Breast epithelium (tissue), 4 donors: ENCODE data around the gene ARHGAP26. TPM values are rescaled to one million over a fixed set of nuclear protein-coding genes. Genes with fewer than 3 reads are reported as not detected.

Source experiments
- DNase-seq, 2 donors: peaks; one replicate each; pipeline ENCODE4 v3.0.0-alpha.2; 2019; ENCODE audit warnings: low spot score in 2 of 2
- H3K27ac ChIP-seq, 2 donors: fragments of 200-600 bp; sonication (generic) in 1 of 2; one replicate each; pipeline ENCODE4 v1.5.1; 2016 to 2019; ENCODE audit warnings: mild to moderate bottlenecking in 1 of 2
- H3K27me3 ChIP-seq, 2 donors: fragments of 200-600 bp; sonication (generic) in 1 of 2; one replicate each; pipeline versions ENCODE4 v1.5.1 to v1.6.0; 2017 to 2019; ENCODE audit warnings: control low read depth in 1 of 2, mild to moderate bottlenecking in 1 of 2
- H3K36me3 ChIP-seq: fragments of 200-600 bp; one replicate; pipeline ENCODE4 v1.5.1; 2019
- H3K4me1 ChIP-seq, 2 donors: fragments of 200-600 bp; sonication (generic); one replicate each; pipeline ENCODE4 v1.5.1; 2016 to 2019; ENCODE audit warnings: control low read depth in 1 of 2
- H3K4me3 ChIP-seq, 3 donors: fragments of 200-600 bp; sonication (generic); 1 replicate in 2 of 3; 2 replicates in 1 of 3; pipeline ENCODE4 v1.5.1; 2016 to 2019; ENCODE audit warnings: mild to moderate bottlenecking in 3 of 3, moderate library complexity in 2 of 3
- H3K9me3 ChIP-seq, 2 donors: fragments of 200-600 bp; sonication (generic) in 1 of 2; one replicate each; pipeline ENCODE4 v1.5.1; 2016 to 2019; ENCODE audit warnings: control low read depth in 1 of 2
- CTCF ChIP-seq, 3 donors: fragments of 450-650 bp; IDR thresholded peaks; one replicate each; pipeline ENCODE4 v1.5.1; 2016 to 2017; ENCODE audit warnings: antibody characterized with exemption in 3 of 3, mild to moderate bottlenecking in 3 of 3, moderate library complexity in 3 of 3
- POLR2A ChIP-seq: fragments of 450-650 bp; IDR thresholded peaks from one replicate; pipeline ENCODE4 v1.6.1; 2016; ENCODE audit warnings: antibody characterized with exemption, mild to moderate bottlenecking, moderate library complexity
- POLR2AphosphoS5 ChIP-seq, 3 donors: sonication (generic); formaldehyde crosslinking; IDR thresholded peaks; one replicate each; pipeline ENCODE4 v1.6.1; 2017; ENCODE audit warnings: antibody characterized with exemption in 3 of 3
- intact Hi-C: fragments of 100-400 bp; cut with DNase I; formaldehyde crosslinking; loops from one replicate; pipeline ENCODE4 v1.15.1; 2023; ENCODE audit warnings: low total_unique reads
- total RNA-seq, 3 donors: library from RNA; depleted of rRNA; stranded (reverse); fragments of >200 nt; gene quantifications; one replicate each; pipeline ENCODE4 v1.1.0, GENCODE V29; 2016

The ARHGAP26 gene
- total RNA-seq, 3 donors from 2014 or later, result 33.1 to 89.0 (median 56.4) TPM

DNA sequence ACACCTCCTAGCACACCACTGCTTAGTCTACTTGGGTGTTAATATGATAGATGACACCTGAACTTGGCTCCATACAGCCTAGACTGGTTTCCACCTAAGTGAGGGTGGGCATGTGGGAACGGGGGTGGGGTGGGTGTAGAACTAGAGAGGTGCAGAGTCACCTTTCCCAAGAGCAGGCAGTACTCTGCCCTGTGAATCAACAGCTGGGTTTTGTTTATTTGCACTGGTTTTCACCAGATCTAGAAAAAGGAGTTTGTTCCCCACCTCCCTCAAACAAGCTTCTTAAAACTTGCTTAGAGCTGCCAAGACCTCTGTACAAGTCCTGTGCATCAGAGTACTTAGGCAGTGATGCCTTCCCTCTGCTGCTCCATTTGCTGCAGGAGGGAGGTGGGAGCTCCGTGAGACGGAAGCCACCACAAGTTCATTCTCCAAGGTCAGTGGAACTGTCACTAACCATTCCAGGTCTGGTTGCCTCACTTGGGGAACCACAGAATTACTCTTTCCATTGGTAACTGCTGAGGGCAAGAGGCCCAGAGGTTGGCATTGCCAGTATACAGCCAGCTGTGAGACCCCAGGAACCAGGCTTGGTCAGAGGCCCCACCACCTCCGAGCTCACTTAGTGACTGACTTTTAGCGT is 469.8 kb downstream of the ARHGAP26 start:
- Histone ChIP-seq H3K36me3 (no peaks in the 10 kb centered on the region), H3K27me3 (no peaks in the 10 kb centered on the region), H3K4me3 (no peak overlapping the region), H3K27ac (no peak overlapping the region), H3K4me1 (peaks cover 0 to 3% of the 10 kb centered on the region in 2 donors), H3K9me3 (no peaks in the 10 kb centered on the region)
- intact Hi-C loops, result no loop called here
- no peak for TF ChIP-seq POLR2AphosphoS5 (IDR thresholded peaks at IDR 0.05)
- TF ChIP-seq CTCF (IDR thresholded peaks at IDR 0.05), result no peak
- DNase-seq, result no peak

DNA sequence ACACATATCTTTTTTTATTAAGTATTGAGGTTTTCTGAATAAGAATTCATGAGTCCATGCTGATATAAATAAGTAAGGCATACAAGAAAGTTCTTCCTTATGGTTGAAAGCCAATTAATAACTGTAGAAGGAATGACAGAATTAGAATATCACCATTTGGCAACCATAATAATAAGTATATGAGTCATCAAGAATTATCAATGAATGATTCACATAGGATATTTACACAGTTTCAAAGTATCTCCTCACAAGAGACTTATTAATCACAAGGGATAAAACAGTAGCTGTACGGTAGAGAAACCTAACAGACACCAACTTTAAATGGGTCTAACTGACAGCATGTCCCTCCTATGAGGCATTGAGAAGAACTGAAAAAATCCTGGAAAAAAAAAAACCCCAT is 471.7 kb downstream of the ARHGAP26 start:
- Histone ChIP-seq H3K27me3 (no peaks in the 10 kb centered on the region), H3K4me3 (no peak overlapping the region), H3K4me1 (peaks cover 0 to 3% of the 10 kb centered on the region in 2 donors), H3K27ac (no peak overlapping the region), H3K9me3 (no peaks in the 10 kb centered on the region), H3K36me3 (no peaks in the 10 kb centered on the region)
- intact Hi-C loops, result no loop called here
- no peak for TF ChIP-seq POLR2A
- no peak for DNase-seq

DNA sequence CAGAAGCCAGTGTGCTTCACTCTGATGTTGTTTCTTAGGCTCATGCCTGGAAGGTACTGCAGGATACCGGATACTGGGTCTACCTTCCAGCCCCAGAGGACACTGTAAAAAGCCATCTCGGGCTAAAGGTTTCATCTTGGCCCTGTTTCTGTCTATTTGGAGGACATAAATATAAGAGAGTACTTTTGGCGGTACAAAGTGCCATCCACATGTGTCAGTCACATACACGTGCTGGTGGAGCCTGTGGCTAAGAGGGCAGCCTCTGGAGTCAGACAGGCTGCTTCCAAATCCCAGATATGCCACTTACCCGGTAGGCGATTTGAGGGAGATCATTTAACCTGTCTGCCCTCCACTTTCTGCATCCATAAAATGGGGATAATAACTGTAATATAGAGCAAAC is 472.9 kb downstream of the ARHGAP26 start:
- Histone ChIP-seq H3K4me1 (peaks cover 0 to 3% of the 10 kb centered on the region in 2 donors), H3K27ac (peak overlapping the region; percentile 73 to 85), H3K27me3 (no peaks in the 10 kb centered on the region), H3K4me3 (no peak overlapping the region), H3K9me3 (no peaks in the 10 kb centered on the region), H3K36me3 (no peaks in the 10 kb centered on the region)
- TF ChIP-seq POLR2A (no peak), POLR2AphosphoS5 (IDR thresholded peaks at IDR 0.05) (no peak), CTCF (IDR thresholded peaks at IDR 0.05) (no peak)
- DNase-seq, result no peak
- intact Hi-C loops, result no loop called here

GRCh38 chr5:143244000-143244736 is 474.0 kb downstream of the ARHGAP26 start:
- intact Hi-C loops, result no loop called here
- peak overlapping the region in 2 of 3 donors; percentile 1 to 54 for H3K4me3 ChIP-seq
- TF ChIP-seq CTCF (IDR thresholded peaks at IDR 0.05) (no peak), POLR2AphosphoS5 (IDR thresholded peaks at IDR 0.05) (peak in 2 of 3 donors; percentile 17 to 75)

DNA sequence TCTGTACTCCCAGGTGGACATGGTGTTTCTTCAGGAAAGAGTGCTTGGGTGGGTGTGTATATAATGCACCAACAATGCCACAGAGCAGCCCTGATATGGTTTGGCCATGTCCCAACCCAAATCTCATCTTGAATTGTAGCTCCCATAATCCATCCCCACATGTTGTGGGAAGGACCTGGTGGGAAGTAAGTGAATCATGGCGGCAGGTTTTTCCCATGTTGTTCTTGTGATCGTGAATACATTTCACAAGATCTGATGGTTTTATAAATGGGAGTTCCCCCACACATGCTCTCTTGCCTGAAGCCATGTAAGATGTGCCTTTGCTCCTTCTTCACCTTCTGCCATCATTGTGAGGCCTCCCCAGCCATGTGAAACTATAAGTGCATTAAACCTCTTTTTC is 474.8 kb downstream of the ARHGAP26 start:
- Histone ChIP-seq H3K27me3 (no peaks in the 10 kb centered on the region), H3K4me1 (peaks cover 0 to 3% of the 10 kb centered on the region in 2 donors), H3K36me3 (no peaks in the 10 kb centered on the region), H3K4me3 (no peak overlapping the region), H3K27ac (peak overlapping the region in 1 of 2 donors; percentile 73), H3K9me3 (no peaks in the 10 kb centered on the region)
- DNase-seq, result no peak
- intact Hi-C loops, result no loop called here
- no peak for TF ChIP-seq POLR2A
- no peak for TF ChIP-seq CTCF (IDR thresholded peaks at IDR 0.05)
- no peak for TF ChIP-seq POLR2AphosphoS5 (IDR thresholded peaks at IDR 0.05)

More at GRCh38 chr5:143244000-143244736, 474.0 kb downstream of the ARHGAP26 start:
- no peaks in the 10 kb centered on the region for H3K9me3 ChIP-seq
- peaks cover 0 to 3% of the 10 kb centered on the region in 2 donors for H3K4me1 ChIP-seq
- no peaks in the 10 kb centered on the region for H3K27me3 ChIP-seq
- H3K27ac ChIP-seq, result peak overlapping the region; percentile 73 to 85
- H3K36me3 ChIP-seq, result no peaks in the 10 kb centered on the region
- DNase-seq, result peak in 1 of 2 donors; percentile 81
